ENCODE data around the gene SLC25A38. TPM values are rescaled to one million over a fixed set of nuclear protein-coding genes. Genes with fewer than 3 reads are reported as not detected.

Gene SLC25A38
- total RNA-seq, 2 experiments from 2014 or later: 34.2 to 35.8 TPM

GRCh38 chr3:39398700-39399099 lies 15.5 kb downstream of the SLC25A38 start:
- Mint-ChIP-seq H3K27ac (peak overlapping the region; percentile 31), H3K4me1 (peaks cover 33% of the 10 kb centered on the region), H3K36me3 (ENCODE audit: low read depth) (peaks cover 68% of the 10 kb centered on the region), H3K9me3 (no peaks in the 10 kb centered on the region), H3K27me3 (no peaks in the 10 kb centered on the region), H3K4me3 (no peak overlapping the region)
- ChIA-PET CTCF (interaction anchor here (1.0 kb wide), 1 partner anchor 9 kb away, joined by 3 read pairs; no protein-coding TSS in a partner anchor), POLR2A (interaction anchor here (2.4 to 2.8 kb wide), 2 partner anchors 8 to 14 kb away, joined by 10 to 21 read pairs; partner anchors contain the start of gene RPSA)
- no peak for DNase-seq

DNA sequence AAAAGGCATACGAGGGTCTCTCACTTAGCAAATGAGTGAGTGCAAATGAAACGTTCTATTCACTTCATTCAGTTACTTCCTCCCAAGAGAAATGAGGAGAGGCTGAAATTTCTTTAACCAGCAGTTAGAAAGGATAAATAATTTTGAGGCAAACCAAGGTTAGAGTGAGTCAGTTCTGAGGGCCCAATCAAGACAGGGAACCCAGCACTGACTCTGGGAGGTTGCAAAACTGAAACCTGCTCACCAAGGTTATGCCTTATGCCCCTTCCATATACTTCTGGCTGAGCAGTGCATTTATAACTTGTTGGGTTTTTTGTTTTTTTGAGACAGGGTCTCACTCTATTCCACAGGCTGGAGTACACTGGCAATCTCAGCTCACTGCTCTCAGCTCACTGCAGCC lies 18.8 kb downstream of the SLC25A38 start:
- Mint-ChIP-seq H3K4me1 (peaks cover 39% of the 10 kb centered on the region), H3K36me3 (ENCODE audit: low read depth) (peaks cover 44% of the 10 kb centered on the region), H3K9me3 (no peaks in the 10 kb centered on the region), H3K4me3 (no peak overlapping the region), H3K27ac (peak overlapping the region; percentile 40), H3K27me3 (no peaks in the 10 kb centered on the region)
- ChIA-PET CTCF (interaction anchor here (1.6 to 2.1 kb wide), 3 partner anchors 12 to 110 kb away, joined by 3 to 4 read pairs (median 4); no protein-coding TSS in a partner anchor), POLR2A (interaction anchor here (1.3 to 2.0 kb wide), 3 partner anchors 11 to 18 kb away, joined by 3 to 6 read pairs (median 4); no protein-coding TSS in a partner anchor)
- no peak for DNase-seq

GRCh38 chr3:39404943-39405686 lies 21.9 kb downstream of the SLC25A38 start:
- H3K27ac Mint-ChIP-seq: peak overlapping the region; percentile 89
- H3K27me3 Mint-ChIP-seq: no peaks in the 10 kb centered on the region
- no peak for DNase-seq
- ChIA-PET CTCF (interaction anchor here (0.7 to 1.1 kb wide), 6 partner anchors 16 to 906 kb away, joined by 3 to 5 read pairs (median 3); no protein-coding TSS in a partner anchor), POLR2A (interaction anchor here (1.1 to 5.1 kb wide), 7 partner anchors 8 to 1794 kb away, joined by 3 to 122 read pairs (median 8); partner anchors contain the start of gene CTNNB1)
- H3K4me3 Mint-ChIP-seq: no peak overlapping the region
- H3K9me3 Mint-ChIP-seq: no peaks in the 10 kb centered on the region
- H3K36me3 Mint-ChIP-seq (ENCODE audit: low read depth): peaks cover 47% of the 10 kb centered on the region
- peaks cover 52% of the 10 kb centered on the region for H3K4me1 Mint-ChIP-seq

DNA sequence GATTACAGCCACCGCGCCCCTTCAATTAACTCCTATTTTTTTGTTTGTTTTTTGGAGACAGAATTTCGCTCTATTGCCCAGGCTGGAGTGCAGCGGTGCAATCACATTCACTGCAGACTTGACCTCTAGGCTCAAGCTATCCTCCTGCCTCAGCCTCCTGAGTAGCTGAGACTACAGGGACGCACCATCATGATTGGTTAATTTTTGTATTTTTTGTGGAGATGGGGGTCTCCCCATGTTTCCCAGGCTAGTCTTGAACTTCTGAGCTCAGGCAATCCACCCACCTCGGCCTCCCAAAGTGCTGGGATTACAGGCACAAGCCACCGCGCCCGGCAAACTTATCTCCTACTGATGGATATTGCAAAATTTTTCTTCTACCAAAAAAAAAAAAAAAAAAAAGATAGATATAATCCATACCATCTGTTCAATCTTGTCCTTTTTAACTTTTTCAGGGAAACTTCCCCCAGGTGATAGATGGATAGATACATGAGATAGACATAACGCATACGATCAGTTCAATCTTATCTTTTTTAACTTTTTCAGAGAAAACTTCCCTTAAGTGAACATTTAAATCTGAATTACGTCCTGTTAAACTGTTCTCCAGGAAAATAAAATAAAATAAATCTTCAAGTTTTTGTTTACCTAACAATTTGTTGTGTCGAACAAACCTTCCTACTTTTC lies 22.7 kb downstream of the SLC25A38 start:
- peaks cover 47% of the 10 kb centered on the region for H3K36me3 Mint-ChIP-seq (ENCODE audit: low read depth)

DNA sequence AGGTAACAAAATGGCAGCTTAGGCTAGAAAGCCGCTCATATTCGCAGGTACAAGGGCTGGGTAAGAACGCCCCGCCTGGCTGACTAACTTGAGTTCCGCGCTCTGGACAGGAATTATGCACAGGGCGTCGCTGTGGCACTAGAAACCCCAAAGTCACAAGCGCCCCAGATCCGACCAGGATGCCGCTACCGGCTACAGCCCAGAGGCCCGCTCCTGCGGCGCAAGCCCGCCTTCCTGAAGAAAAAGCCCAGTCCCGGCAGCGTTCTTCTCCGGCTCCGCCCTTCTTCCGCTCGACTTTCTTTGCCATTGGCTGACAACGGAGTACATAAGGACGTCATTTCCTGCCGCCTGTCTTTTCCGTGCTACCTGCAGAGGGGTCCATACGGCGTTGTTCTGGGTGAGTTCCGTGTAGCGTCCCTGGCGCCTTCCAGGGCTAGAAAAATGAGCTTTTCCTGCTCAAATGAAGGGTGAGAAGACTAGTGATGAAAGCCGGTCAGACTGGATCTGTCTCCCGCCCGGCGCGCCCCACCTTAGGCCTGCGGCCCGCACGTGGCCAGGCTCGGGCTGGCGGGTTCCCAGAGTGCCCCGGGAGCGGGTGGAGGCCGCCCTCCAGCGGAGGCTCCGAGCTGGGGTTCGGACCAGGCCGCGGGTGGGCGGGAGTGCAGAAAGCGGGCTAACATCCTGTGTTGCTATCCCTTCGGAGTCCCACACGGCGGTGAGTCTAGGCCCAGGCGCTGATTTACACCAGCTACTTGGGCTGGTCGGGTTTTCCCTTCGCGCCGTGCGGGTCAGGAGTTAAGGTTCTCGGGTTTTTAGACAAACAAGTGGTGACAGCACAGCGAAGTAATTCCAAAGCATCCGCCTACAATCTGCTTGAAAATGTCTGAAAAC lies 23.4 kb downstream of the SLC25A38 start, which contains the start of gene RPSA:
RPSA (plus strand) TSS at position 353 of the 891 bp plus-strand sequence. CDS start 934 bp downstream, outside the sequence.
- Mint-ChIP-seq H3K27me3 (no peaks in the 10 kb centered on the region), H3K4me1 (peaks cover 56% of the 10 kb centered on the region), H3K9me3 (no peaks in the 10 kb centered on the region), H3K4me3 (peak within 1 kb of the TSS; percentile 85), H3K27ac (peak within 1 kb of the TSS; percentile 89), H3K36me3 (ENCODE audit: low read depth) (peaks cover 51% of the 10 kb centered on the region)
- ChIA-PET CTCF (interaction anchor here (0.7 to 2.8 kb wide), 13 partner anchors 10 to 229 kb away, joined by 3 to 12 read pairs (median 5); no protein-coding TSS in a partner anchor), POLR2A (interaction anchor here (0.6 to 5.1 kb wide), 26 partner anchors 9 to 1368 kb away, joined by 3 to 122 read pairs (median 4); partner anchors contain the start of genes DLEC1 and EXOG)
- DNase-seq: peak; percentile 98

More for the DNA sequence above, 22.7 kb downstream of the SLC25A38 start:
- H3K27ac Mint-ChIP-seq: peak overlapping the region; percentile 89
- H3K27me3 Mint-ChIP-seq: no peaks in the 10 kb centered on the region
- H3K4me1 Mint-ChIP-seq: peaks cover 55% of the 10 kb centered on the region
- POLR2A ChIA-PET: interaction anchor here (0.6 to 5.1 kb wide), 14 partner anchors 8 to 345 kb away, joined by 3 to 122 read pairs (median 7); no protein-coding TSS in a partner anchor
- peak overlapping the region; percentile 85 for H3K4me3 Mint-ChIP-seq
- no peaks in the 10 kb centered on the region for H3K9me3 Mint-ChIP-seq
- CTCF ChIA-PET: interaction anchor here (0.7 to 1.5 kb wide), 10 partner anchors 17 to 906 kb away, joined by 3 to 5 read pairs (median 3); no protein-coding TSS in a partner anchor
- DNase-seq: no peak

DNA sequence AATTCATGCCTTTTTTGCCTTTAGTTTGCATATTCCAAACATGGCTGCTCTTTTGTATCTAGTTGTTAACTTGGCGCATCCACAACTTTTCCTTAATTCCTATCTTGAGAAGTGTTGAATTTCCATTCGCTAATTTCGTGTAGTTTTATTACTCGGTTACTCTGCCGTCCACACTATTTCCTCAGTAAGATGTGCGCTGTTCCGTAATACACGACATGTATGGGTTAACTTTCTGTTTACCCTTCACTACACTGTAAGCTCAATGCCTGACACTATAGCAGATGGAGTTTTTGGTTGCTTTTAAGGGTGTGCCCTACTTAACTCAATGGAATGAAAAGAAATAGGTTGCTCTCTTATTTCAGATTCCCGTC lies 24.1 kb downstream of the SLC25A38 start:
- peak overlapping the region; percentile 85 for H3K4me3 Mint-ChIP-seq
- no peaks in the 10 kb centered on the region for H3K9me3 Mint-ChIP-seq
- H3K27ac Mint-ChIP-seq: peak overlapping the region; percentile 89
- CTCF ChIA-PET: interaction anchor here (0.7 to 2.8 kb wide), 9 partner anchors 9 to 230 kb away, joined by 3 to 13 read pairs (median 11); no protein-coding TSS in a partner anchor
- H3K36me3 Mint-ChIP-seq (ENCODE audit: low read depth): peaks cover 56% of the 10 kb centered on the region
- DNase-seq: no peak
- POLR2A ChIA-PET: interaction anchor here (0.6 to 5.1 kb wide), 21 partner anchors 9 to 1368 kb away, joined by 3 to 122 read pairs (median 5); partner anchors contain the start of genes DLEC1 and EXOG
- H3K4me1 Mint-ChIP-seq: peaks cover 53% of the 10 kb centered on the region
- no peaks in the 10 kb centered on the region for H3K27me3 Mint-ChIP-seq

- Mint-ChIP-seq H3K4me1 (peaks cover 58% of the 10 kb centered on the region), H3K9me3 (no peaks in the 10 kb centered on the region), H3K27me3 (no peaks in the 10 kb centered on the region), H3K27ac (peak overlapping the region; percentile 89), H3K4me3 (peak overlapping the region; percentile 85), H3K36me3 (ENCODE audit: low read depth) (peaks cover 63% of the 10 kb centered on the region)
- no peak for DNase-seq
- POLR2A ChIA-PET: interaction anchor here (0.6 to 5.1 kb wide), 12 partner anchors 8 to 1369 kb away, joined by 3 to 122 read pairs (median 6); partner anchors contain the start of gene DLEC1
- CTCF ChIA-PET: interaction anchor here (0.8 to 2.8 kb wide), 8 partner anchors 9 to 120 kb away, joined by 3 to 13 read pairs (median 11); no protein-coding TSS in a partner anchor
Observed at GRCh38 chr3:39407773-39408492, 24.8 kb downstream of the SLC25A38 start.

GRCh38 chr3:39408493-39409372 lies 25.6 kb downstream of the SLC25A38 start:
- POLR2A ChIA-PET: interaction anchor here (1.1 to 5.1 kb wide), 7 partner anchors 8 to 303 kb away, joined by 3 to 122 read pairs (median 7); no protein-coding TSS in a partner anchor
- H3K4me3 Mint-ChIP-seq: peak overlapping the region; percentile 85
- H3K27me3 Mint-ChIP-seq: no peaks in the 10 kb centered on the region
- peak overlapping the region; percentile 27 for H3K27ac Mint-ChIP-seq
- no peaks in the 10 kb centered on the region for H3K9me3 Mint-ChIP-seq
- peaks cover 58% of the 10 kb centered on the region for H3K4me1 Mint-ChIP-seq
- CTCF ChIA-PET: interaction anchor here (0.8 to 2.8 kb wide), 7 partner anchors 8 to 120 kb away, joined by 3 to 13 read pairs (median 11); no protein-coding TSS in a partner anchor
- peak; percentile 33 for DNase-seq
- H3K36me3 Mint-ChIP-seq (ENCODE audit: low read depth): peaks cover 70% of the 10 kb centered on the region

- Mint-ChIP-seq H3K27me3 (no peaks in the 10 kb centered on the region), H3K4me3 (peak overlapping the region; percentile 85), H3K27ac (peak overlapping the region; percentile 27), H3K9me3 (no peaks in the 10 kb centered on the region), H3K4me1 (peaks cover 56% of the 10 kb centered on the region), H3K36me3 (ENCODE audit: low read depth) (peaks cover 76% of the 10 kb centered on the region)
- no peak for DNase-seq
- ChIA-PET POLR2A (interaction anchor here (5.1 kb wide), 1 partner anchor 21 kb away, joined by 122 read pairs; no protein-coding TSS in a partner anchor), CTCF (interaction anchor here (2.5 to 2.6 kb wide), 2 partner anchors 38 to 117 kb away, joined by 12 to 13 read pairs; no protein-coding TSS in a partner anchor)
Observed at GRCh38 chr3:39409514-39410136, 26.5 kb downstream of the SLC25A38 start.

GRCh38 chr3:39410893-39411292 lies 27.7 kb downstream of the SLC25A38 start:
- Mint-ChIP-seq H3K4me1 (peaks cover 51% of the 10 kb centered on the region), H3K4me3 (no peak overlapping the region), H3K27me3 (no peaks in the 10 kb centered on the region), H3K36me3 (ENCODE audit: low read depth) (peaks cover 78% of the 10 kb centered on the region), H3K9me3 (no peaks in the 10 kb centered on the region), H3K27ac (no peak overlapping the region)
- ChIA-PET CTCF (no interaction called here), POLR2A (interaction anchor here (0.8 kb wide), 1 partner anchor 64 kb away, joined by 3 read pairs; no protein-coding TSS in a partner anchor)
- no peak for DNase-seq
